Measurements from ENCODE around the gene EIF4A3.

EIF4A3 gene

GRCh38 chr17:80137131-80137530, 9.8 kb downstream of the EIF4A3 start:
- DNase-seq (ENCODE audit: low read depth in 2 of 2): no peak

- no peak for DNase-seq (ENCODE audit: low read depth in 2 of 2)
Measured at GRCh38 chr17:80133626-80133970, 13.3 kb downstream of the EIF4A3 start.

GRCh38 chr17:80132906-80133625, 13.9 kb downstream of the EIF4A3 start:
- DNase-seq (ENCODE audit: low read depth in 2 of 2): no peak

DNA sequence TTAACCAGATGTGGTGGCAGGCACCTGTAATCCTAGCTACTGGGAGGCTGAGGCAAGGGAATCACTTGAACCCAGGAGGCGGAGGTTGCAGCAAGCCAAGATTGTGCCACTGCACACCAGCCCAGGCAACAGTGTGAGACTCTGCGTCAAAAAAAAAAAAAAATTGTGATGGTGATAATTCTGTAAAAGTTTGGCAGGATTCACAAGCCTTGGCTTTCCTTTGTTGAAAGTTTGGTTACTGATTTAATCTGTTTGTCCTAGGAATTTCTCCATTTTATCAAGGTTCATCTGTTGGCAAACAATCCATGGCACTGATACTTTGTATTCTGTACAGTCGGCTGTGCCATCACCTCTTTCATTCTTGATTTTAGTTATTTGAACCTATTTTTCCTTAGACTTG, 15.9 kb downstream of the EIF4A3 start:
- DNase-seq (ENCODE audit: low read depth in 2 of 2): no peak

DNA sequence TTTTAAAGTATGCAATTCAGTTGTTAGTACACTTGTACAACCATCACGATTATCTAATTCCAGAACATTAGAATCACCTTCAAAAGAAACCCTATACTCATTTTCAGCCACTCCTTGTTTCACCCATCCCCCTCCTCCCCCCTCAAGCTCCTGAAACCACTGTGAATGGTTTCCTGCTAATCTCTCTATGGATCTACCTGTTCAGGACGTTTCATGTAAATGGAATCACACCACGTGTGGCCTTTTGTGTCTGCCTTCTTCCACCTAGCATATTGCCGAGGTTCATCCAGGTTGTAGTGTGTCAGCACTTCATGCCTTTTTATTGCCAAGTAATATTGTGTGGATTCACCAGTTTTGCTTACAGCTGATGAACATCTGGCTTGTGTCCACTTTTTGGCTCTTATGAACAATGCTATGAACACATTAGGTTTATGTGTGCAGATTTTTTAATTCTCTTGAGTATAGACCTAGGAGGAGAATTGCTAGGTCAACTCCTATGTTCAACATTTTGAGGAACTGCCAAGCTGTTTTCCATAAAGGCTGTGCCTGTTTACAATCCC, 17.8 kb downstream of the EIF4A3 start:
- no peak for DNase-seq (ENCODE audit: low read depth in 2 of 2)

DNA sequence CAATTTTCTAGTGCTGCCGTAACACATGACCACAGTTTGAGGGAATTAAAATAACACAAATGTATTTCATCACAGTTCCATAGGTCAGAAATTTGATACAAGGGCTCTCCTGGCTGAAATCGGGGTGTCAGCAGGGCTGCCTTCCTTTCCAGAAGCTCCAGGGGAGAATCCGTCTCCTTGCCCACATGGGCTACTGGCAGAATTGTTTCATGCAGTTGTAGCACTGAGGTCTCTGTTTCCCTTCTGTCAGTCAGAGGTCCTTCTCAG, 20.5 kb downstream of the EIF4A3 start:
- no peak for DNase-seq (ENCODE audit: low read depth in 2 of 2)

- no peak for DNase-seq (ENCODE audit: low read depth in 2 of 2)
Measured at GRCh38 chr17:80125656-80126448, 21.1 kb downstream of the EIF4A3 start.

DNA sequence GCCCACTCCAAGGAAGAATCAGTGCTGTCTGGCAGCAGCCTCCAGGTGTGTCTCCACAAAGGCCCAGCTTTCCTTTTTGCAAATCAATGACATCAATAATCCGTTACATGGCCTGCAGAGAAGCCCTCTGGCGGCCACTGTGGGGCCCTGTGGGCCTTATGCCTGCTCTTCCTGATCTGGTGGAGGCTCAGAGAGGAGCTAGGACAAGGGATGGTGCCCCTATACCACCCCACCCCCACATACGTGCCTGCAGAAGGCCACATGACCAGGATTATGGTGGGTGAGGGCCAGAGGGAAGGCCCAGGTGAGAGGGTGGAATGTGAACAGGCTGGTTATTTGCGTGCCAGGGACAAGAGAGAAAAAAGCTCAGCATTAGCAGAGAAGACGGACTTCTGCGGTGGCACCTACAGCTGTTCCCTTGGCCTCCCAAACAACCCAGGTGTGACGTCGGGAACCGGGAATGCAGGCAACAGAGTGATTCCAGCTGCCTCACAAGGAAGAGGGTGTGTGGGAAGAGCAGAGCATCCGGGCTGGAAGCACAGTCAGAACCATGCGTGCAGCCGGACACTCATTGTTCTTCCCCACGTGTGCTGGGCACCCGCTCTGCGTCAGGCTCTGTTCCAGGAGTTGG, 22.5 kb downstream of the EIF4A3 start:
- DNase-seq (ENCODE audit: low read depth in 2 of 2): no peak

DNA sequence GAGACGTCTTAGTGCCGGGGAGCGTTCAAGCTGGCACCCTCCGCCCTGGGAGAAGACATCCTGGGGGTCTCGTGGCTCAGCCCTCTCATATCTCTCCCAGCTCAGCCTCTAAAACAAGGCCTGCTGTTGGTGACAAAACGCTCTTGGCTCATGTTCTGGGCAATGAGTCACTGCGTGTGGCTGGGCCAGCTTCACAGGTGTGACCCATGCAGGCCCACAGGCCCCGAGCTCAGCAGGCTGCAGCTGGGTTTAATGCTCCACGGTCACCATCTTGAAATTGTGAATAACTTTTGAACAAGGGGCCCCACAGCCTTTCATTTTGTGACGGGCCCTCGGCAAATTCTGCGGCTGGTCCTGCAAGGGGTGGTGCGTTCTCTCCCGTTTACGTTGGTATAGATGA, 23.1 kb downstream of the EIF4A3 start:
- DNase-seq (ENCODE audit: low read depth in 2 of 2): no peak

DNA sequence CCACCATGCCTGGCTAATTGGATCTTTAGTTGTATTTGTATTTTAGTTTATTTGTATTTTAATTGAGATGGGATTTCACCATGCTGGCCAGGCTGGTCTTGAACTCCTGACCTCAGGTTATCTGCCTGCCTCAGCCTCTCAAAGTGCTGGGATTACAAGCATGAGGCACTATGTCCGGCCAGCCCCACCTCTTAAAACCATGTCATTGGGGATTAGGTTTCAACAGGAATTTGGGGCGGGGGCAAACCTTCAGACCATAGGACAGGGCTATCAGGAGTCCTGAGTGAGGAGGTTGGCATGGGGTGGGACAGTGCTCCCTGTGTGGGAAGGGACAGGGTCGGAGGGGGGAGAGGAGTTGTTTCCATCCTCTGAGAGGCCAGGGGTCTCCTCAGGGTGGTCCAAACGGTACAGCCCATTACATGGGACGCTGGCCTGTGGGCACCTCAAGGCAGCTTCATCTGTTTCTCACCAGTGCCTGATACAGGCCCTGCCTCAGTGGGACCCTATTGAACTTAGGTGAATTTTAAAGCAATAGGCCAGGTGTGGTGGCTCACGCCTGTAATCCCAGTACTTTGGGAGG, 23.9 kb downstream of the EIF4A3 start:
- no peak for DNase-seq (ENCODE audit: low read depth in 2 of 2)

GRCh38 chr17:80122026-80122575, 24.8 kb downstream of the EIF4A3 start:
- no peak for DNase-seq (ENCODE audit: low read depth in 2 of 2)

DNA sequence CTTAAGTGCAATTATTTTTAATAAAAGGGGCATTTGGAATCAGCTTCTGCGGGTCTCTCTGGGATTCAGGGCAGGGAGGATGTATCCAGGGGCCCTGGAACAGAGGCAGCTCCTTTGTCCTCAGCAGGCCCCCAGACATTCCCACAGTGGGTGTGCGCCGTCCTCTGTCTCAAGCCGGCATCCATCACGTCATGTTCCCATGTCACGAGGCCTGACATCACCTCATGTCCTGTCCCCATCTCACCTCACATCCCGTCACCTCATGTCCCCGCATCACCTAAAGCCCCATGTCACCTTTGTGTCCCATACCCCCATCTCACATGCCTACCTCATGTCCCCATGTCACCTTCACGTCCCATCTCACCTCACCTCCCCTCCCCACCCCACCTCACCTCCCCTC, 27.1 kb downstream of the EIF4A3 start:
- DNase-seq (ENCODE audit: low read depth in 2 of 2): no peak

GRCh38 chr17:80119271-80119791, 27.6 kb downstream of the EIF4A3 start:
- no peak for DNase-seq (ENCODE audit: low read depth in 2 of 2)

DNA sequence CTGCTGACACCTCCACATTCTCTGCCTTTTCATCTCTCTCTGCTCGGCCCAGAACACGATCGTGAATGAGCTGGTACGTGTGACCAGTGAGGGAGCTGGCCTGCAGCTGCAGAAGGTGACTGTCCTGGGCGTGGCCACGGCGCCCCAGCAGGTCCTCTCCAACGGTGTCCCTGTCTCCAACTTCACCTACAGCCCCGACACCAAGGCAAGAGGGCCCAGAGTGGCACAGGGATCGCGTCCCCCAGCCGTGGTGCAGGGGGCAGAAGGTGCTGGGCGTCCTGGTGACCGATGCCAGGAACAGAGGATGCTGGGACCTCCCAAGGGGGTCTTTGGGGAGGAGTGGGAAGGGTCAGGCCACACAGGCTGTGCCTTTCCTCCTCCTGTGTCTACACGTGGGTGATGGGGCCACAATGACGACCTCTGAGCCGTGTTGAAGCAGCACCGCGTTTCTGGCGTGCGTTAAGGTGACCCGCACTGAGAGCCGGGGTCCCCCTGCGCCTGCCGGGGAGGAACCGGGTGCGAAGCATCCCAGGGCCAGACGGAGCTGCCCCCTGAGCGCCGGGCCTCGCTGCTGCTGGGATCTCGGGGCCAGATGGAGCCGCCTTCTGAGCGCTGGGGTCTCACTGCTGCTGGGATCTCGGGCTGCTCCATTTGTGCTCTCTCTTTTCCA, 28.2 kb downstream of the EIF4A3 start:
- no peak for DNase-seq (ENCODE audit: low read depth in 2 of 2)

- no peak for DNase-seq (ENCODE audit: low read depth in 2 of 2)
Measured at GRCh38 chr17:80117491-80118401, 29.2 kb downstream of the EIF4A3 start.

DNA sequence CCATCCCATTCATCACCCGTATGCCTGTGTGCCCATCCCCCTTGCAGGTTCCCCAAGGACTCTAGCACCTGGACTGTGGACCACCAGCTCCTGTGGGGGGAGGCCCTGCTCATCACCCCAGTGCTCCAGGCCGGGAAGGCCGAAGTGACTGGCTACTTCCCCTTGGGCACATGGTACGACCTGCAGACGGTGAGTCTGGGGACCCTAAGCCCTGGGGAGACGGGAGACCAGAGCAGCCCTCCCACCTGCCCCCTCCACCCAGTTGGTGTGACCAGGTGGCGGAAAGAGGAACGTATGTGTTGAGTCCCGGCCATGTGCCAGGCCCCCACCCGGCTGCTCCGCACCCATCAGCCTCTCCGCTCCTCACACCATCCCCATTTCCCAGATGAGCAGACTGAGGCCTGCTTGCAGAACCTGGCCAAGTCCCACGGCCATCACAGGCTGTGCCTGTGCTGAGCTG, 30.0 kb downstream of the EIF4A3 start:
- no peak for DNase-seq (ENCODE audit: low read depth in 2 of 2)

DNA sequence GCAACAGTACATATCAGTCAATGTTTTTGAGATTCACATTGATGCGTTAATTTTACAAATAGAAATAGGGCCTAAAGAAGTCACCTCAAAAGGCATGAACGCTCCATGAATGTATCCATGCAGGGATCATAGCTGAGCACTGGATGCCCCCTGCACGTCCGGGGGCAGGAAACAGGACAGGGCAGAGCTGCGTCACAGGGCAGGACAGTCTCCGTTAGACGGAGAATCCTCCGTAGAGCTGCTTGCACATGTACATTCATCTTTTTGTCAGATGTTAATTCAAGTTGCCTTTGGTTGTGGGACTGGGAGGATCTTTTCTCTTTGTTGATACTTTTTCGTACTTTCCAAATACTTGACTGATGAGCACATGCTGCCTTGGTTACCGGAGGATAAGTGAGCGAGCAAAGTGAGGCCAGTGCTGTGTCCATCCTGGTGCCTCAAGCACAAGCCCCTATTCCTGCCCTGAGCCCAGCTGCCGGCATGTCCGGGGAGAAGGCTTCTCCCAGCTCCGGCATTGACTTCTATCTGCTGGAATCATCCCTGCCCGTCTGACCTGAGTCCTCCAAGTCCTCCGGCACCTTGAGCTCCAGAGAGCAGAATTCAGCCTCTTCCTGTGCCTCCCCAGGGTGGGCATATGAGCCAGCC, 30.5 kb downstream of the EIF4A3 start:
- no peak for DNase-seq (ENCODE audit: low read depth in 2 of 2)

- no peak for DNase-seq (ENCODE audit: low read depth in 2 of 2)
Measured at GRCh38 chr17:80115159-80115558, 31.8 kb downstream of the EIF4A3 start.

- no peak for DNase-seq (ENCODE audit: low read depth in 2 of 2)
Measured at GRCh38 chr17:80114758-80115157, 32.2 kb downstream of the EIF4A3 start.

DNA sequence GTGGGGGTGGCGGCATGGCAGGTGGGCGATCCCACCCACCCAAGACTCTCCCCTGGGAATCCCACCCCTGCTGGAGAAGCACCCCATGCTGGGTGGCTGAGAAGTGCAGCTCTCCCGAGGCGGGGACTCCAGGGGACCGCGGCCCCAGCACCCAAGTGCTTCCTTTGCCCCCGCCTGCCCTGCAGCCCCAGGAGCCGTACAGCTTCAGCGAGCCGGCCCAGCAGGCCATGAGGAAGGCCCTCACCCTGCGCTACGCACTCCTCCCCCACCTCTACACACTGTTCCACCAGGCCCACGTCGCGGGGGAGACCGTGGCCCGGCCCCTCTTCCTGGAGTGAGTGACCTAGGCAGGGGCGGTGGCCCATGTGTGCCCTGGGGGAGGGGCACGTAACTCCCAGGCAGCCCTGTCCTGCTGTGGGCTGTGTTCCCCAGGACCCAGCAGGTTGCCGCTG, 33.9 kb downstream of the EIF4A3 start:
- DNase-seq (ENCODE audit: low read depth in 2 of 2): no peak

All from stimulated activated CD8-positive, alpha-beta memory T cell treated with anti-CD3 and anti-CD28 coated beads, Interleukin-2, amount 100 ng/mL, for 48 hours (primary cell).